Measurements from ENCODE around the gene LRRC25.

DNA sequence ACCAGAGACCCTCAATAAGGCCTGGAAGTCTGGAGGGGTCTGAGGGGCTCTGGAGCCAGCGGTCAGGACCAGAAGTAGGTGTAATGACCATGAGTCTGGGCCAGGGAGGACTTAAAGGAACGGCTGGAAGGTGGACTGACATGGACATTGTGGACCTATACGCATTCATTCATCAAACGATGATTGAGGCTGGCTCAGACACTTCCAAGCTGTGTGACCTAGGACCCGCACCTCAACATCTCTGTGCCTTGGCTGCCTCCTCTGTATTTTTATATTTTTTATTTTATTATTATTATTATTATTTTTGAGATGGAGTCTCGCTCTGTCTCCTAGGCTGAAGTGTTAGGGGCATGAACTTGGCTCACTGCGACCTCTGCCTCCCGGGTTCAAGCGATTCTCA lies 9.3 kb upstream of the LRRC25 start:
- TF ChIP-seq, protein P1, sequence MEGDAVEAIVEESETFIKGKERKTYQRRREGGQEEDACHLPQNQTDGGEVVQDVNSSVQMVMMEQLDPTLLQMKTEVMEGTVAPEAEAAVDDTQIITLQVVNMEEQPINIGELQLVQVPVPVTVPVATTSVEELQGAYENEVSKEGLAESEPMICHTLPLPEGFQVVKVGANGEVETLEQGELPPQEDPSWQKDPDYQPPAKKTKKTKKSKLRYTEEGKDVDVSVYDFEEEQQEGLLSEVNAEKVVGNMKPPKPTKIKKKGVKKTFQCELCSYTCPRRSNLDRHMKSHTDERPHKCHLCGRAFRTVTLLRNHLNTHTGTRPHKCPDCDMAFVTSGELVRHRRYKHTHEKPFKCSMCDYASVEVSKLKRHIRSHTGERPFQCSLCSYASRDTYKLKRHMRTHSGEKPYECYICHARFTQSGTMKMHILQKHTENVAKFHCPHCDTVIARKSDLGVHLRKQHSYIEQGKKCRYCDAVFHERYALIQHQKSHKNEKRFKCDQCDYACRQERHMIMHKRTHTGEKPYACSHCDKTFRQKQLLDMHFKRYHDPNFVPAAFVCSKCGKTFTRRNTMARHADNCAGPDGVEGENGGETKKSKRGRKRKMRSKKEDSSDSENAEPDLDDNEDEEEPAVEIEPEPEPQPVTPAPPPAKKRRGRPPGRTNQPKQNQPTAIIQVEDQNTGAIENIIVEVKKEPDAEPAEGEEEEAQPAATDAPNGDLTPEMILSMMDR (conservative IDR thresholded peaks at IDR 0.05; ENCODE audit: low read length) = no peak
- TF ChIP-seq EZH2phosphoT487 (IDR thresholded peaks at IDR 0.05; ENCODE audit: borderline replicate concordance, low read depth, low read length) = no peak

All from OCI-LY7 (cell line).